NCI-H748 (cell line): ENCODE measurements around the gene CACNA1D.
"Not testable (repeated sequence)": the region's sequence is repeated elsewhere in the genome, so short reads cannot be mapped to it uniquely, and the experiment has no call there.

ENCODE experiments used
- DNase-seq: peaks from one replicate; lab custom pipeline; 2025; ENCODE audit not compliant: unreplicated experiment; lab: John Stamatoyannopoulos, UW

CACNA1D gene

GRCh38 chr3:53570709-53571108 lies 76.3 kb downstream of the CACNA1D start:
- no peak for DNase-seq

GRCh38 chr3:53571264-53571663 lies 76.9 kb downstream of the CACNA1D start:
- no peak for DNase-seq

DNA sequence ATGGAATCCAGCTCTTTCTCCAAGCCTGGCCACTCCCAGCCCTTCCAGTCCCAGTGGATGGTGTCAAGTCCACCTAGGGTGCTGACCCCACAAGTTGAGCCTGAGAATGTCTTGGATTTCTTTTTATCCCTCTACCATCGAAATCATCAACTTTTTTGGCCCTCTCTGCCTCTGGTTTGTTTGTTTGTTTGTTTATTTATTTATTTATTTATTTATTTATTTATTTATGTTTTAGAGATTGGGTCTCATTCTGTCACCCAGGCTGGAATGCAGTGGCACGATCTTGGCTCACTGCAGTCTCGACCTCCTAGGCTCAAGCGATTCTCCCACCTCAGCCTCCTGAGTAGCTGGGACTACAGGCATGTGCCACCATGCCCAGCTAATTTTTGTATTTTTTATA lies 77.8 kb downstream of the CACNA1D start:
- DNase-seq: not testable (repeated sequence)

DNA sequence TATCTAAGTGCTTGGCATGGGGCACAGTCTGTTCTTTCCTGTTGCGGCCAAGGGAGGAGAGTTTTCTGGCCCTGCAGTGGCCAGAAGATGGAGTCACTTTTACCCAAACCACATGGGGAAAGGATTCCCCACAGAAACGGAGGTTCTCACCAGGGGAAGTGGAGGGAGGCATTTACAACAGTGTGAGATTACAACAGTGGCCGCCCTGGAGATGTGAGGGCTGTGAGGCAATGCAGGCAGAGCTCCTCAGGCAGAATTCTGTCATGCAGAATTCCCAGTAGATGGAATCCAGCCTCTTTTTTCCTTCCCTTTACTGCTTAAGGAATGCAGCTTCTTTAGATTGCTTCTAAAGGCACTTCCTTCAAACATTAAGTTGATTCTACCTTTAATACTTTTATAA lies 83.1 kb downstream of the CACNA1D start:
- DNase-seq: no peak

DNA sequence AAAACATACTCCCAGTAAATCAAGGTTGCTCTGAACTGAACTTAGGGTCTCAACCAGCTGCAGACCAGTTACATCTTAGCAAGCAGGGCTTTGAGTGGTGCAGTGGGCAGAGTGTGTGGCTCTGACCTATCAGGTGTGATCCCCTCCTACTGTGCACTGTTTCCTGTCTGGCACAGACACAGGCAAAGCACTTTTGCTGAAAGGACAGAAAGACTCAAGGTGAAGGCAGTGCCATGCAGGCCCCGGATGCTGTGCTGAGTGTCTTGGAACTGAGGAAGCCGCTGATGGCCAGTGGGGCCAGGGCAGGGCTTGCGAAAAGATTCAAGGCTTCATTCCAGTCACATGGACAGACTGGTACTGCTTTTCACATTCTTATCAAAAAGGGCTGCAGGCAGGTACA lies 85.2 kb downstream of the CACNA1D start:
- peak; percentile 9 for DNase-seq

DNA sequence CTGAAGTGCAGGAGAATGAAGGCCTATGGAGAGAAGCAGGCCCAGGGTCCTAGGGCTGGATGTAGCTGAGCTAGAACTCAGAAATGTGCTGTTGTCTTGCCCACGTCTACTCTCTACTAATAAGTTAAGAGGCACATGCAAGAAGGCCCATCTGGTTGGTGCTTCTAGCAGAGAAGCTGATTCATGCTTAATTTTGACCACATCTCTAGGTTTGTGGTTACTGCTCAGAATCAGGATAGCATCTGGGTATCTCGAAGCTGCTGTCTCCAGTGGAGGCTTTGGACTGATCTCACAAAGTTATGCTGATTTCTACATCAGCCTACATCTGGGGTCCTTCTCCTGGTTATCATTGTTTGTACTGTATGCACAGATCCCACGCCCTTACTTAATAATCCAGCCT lies 87.3 kb downstream of the CACNA1D start:
- no peak for DNase-seq

GRCh38 chr3:53583161-53583690 lies 88.8 kb downstream of the CACNA1D start:
- no peak for DNase-seq

GRCh38 chr3:53585049-53585448 lies 90.6 kb downstream of the CACNA1D start:
- no peak for DNase-seq

GRCh38 chr3:53585627-53586026 lies 91.2 kb downstream of the CACNA1D start:
- DNase-seq: no peak

GRCh38 chr3:53588122-53588521 lies 93.7 kb downstream of the CACNA1D start:
- no peak for DNase-seq

DNA sequence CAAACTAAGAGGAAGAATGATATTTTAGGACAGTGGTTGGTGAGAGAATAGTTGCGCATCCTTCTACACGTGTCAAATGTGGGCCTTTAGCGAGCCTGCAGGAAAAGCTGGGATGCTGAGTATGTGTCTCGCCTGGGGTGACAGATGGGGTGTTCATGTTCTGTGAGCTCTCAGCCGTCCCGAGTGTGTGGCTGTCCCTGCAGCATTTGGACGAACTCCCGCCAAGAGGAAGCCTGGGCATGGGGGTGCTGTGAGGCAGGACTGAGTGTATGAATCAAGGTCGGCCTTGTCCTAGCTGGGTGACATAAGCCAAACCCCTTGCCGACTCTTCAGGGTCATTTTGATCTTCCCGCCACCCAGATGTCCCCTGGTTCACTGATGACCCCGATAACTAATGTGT lies 94.8 kb downstream of the CACNA1D start:
- DNase-seq: no peak

GRCh38 chr3:53589806-53590205 lies 95.4 kb downstream of the CACNA1D start:
- DNase-seq: no peak

DNA sequence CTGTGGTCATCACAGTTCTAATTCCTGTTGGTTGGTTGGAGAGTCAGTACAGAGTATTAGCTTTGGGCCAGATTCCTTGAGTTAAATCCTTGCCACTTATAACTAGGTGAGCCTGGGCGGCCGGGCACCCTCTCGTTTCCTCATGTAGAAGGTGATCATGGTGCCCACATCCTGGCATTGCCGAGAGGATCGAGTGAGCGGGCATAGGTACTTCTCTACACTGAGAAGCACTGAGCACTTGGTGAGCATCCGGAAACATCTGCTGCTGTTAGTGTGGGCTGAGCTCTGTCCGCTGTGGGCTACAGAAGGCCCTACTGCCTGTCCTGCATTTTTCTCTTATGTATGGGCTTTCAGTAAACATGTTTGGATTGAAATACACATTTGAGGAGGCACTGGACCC lies 96.2 kb downstream of the CACNA1D start:
- DNase-seq: no peak

GRCh38 chr3:53591646-53592045 lies 97.2 kb downstream of the CACNA1D start:
- no peak for DNase-seq

DNA sequence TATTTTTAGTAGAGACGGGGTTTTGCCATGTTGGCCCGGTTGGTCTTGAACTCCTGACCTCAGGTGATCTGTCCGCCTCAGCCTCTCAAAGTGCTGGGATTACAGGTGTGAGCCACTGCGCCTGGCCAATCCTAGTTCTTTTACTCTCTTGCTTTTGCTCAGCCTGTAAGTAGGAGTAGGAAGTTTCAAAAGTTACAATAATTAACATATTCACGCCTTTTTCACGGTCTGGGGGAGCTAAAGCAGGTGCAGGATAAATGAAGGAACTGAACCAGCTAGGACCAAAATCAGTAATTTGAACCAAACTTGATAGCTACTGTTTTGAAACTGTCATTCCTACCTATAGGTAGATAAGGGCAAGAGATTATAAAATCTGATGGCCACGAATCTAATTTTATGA lies 98.5 kb downstream of the CACNA1D start:
- no peak for DNase-seq

DNA sequence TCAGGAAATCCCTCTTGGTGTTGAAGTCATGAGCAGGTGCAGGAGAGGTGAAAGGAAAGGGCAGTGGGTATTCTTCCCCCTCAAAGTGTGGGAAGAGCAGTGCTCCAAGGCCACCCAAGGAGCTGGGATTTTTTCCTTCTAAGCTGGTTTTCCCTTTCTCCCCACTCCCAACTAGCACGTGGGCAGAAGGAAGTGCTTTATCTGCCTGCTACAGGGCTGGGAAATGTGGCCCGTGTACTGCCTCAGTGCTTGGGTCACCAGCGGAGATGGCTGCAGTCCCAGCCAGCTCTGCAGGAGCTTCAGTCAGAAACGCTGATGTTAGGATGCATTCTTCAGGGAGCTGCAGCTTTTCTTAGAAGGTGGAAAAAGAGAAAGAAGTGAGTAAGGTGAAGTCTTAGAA lies 99.2 kb downstream of the CACNA1D start:
- no peak for DNase-seq

DNA sequence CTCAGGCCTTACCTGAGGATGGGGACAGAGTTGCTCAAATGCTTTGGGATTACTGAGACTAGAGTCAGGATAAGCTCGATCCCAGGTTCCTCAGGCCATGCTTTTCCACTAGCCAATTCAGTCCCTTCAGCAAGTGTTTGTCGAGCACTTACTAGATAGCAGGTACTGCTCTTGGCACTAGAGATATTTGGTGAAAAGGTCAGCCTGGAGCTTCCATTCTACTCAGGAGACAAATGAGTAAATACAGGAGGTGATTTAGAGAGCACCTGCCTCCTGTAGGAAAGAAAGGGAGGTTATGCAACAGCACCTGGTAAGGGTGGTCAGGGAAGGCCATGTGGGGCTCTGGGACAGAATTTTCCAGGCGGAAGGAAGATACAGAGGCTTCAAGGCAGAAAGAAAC lies 99.9 kb downstream of the CACNA1D start:
- no peak for DNase-seq

- DNase-seq: no peak
Measured at GRCh38 chr3:53595660-53596059, 101.2 kb downstream of the CACNA1D start.

GRCh38 chr3:53597136-53597915 lies 102.9 kb downstream of the CACNA1D start:
- no peak for DNase-seq

- no peak for DNase-seq
Measured at GRCh38 chr3:53599771-53600170, 105.4 kb downstream of the CACNA1D start.

DNA sequence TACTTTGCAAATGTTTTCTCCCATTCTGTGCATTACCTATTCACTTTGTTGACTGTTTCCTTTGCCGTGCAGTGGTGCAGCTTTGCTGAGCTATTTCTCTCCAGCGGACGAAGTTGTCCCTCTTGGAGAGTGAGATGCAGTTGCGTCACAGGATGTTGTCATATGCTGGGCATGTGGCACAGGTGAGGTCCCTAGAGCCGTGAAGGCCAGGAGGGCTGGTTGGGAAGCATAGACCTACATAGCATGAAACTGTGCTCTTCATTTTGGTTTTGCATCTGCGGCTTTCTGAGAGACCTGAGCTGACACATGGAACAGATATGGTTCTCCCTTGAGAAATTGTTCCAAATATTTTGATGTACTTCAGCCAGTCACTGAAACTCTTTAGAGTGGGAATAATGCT lies 108.5 kb downstream of the CACNA1D start:
- DNase-seq: no peak

- DNase-seq: no peak
Measured at GRCh38 chr3:53604232-53604631, 109.8 kb downstream of the CACNA1D start.

DNA sequence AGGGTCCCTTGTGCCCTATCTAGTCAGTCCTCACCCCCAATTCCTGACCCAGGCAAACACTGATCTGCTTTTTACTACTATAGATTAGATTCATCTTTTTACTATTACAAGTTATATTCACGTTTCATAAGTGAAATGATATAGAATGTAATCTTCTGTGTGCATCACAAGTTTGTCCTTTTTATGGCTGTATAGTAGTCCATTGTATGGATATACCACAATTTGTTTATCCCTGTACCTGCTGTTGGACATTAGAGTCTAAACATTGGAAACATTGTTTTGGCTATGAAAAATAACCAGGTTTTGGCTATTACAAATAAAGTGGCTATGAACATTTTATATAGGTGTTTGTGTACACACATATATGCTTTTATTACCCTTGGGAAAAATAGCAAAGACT lies 112.4 kb downstream of the CACNA1D start:
- no peak for DNase-seq
